Heart left ventricle (tissue), 16 donors: Measurements from ENCODE around the gene DOP1A. TPM values are rescaled to one million over a fixed set of nuclear protein-coding genes. Genes with fewer than 3 reads are reported as not detected.

Source experiments
- ATAC-seq, 4 donors: fragments of 200-7000 bp; cut with Tn5 transposase; one replicate each; pipeline ENCODE4 v1.9.1; 2020 to 2022; ENCODE audit warnings: moderate library complexity in 4 of 4, mild to moderate bottlenecking in 3 of 4, moderate number of reproducible peaks in 1 of 4
- DNase-seq, 5 donors: peaks; one replicate each; pipeline ENCODE4 v3.0.0-alpha.2; 2020
- H3K27ac ChIP-seq, 12 donors: fragments of 200-600 bp; sonication (generic) in 4 of 12; one replicate each; pipeline versions ENCODE4 v1.5.0 to v1.8.0; 2016 to 2022; ENCODE audit warnings: mild to moderate bottlenecking in 2 of 12
- H3K27me3 ChIP-seq, 9 donors: fragments of 200-600 bp; sonication (generic) in 2 of 9; one replicate each; pipeline versions ENCODE4 v1.5.1 to v1.8.0; 2016 to 2022; ENCODE audit warnings: mild to moderate bottlenecking in 3 of 9
- H3K36me3 ChIP-seq, 9 donors: fragments of 200-600 bp; sonication (generic) in 2 of 9; one replicate each; pipeline versions ENCODE4 v1.5.0 to v1.8.0; 2018 to 2022; ENCODE audit warnings: mild to moderate bottlenecking in 2 of 9
- H3K4me1 ChIP-seq, 12 donors: fragments of 200-600 bp; sonication (generic) in 4 of 12; one replicate each; pipeline versions ENCODE4 v1.5.0 to v1.8.0; 2016 to 2022; ENCODE audit warnings: mild to moderate bottlenecking in 3 of 12
- H3K4me3 ChIP-seq, 12 donors: fragments of 200-600 bp; sonication (generic) in 4 of 12; one replicate each; pipeline versions ENCODE4 v1.5.0 to v1.8.0; 2017 to 2022; ENCODE audit warnings: mild to moderate bottlenecking in 9 of 12, moderate library complexity in 4 of 12
- H3K9me3 ChIP-seq, 12 donors: fragments of 200-600 bp; sonication (generic) in 4 of 12; one replicate each; pipeline versions ENCODE4 v1.5.0 to v1.8.0; 2016 to 2022; ENCODE audit warnings: mild to moderate bottlenecking in 1 of 12
- POLR2A ChIP-seq, 2 donors: fragments of 450-650 bp; IDR thresholded peaks; one replicate each; pipeline ENCODE4 v1.6.1; 2017; ENCODE audit warnings: antibody characterized with exemption in 2 of 2, mild to moderate bottlenecking in 2 of 2, moderate library complexity in 2 of 2
- WGBS, 4 donors: extraction: QIAGEN DNeasy Blood & Tissue Kit in 2 of 4; methylation state at CpG; one replicate each; pipeline versions ENCODE4 v1.1.5 to v1.1.7; 2013 to 2018; 5-methylcytosine and 5-hydroxymethylcytosine counted together
- intact Hi-C, 10 donors: fragments of 100-400 bp; cut with DNase I; formaldehyde crosslinking; loops; one replicate each; pipeline versions ENCODE4 v1.11.1 to v1.14.2; 2022
- polyA plus RNA-seq, 2 donors: library from polyadenylated mRNA; stranded (reverse); fragments of 200-250 nt; gene quantifications; one replicate each; pipeline ENCODE4 v1.2.3, GENCODE V29; 2013
- total RNA-seq, 9 donors: library from RNA; depleted of rRNA in 2 of 9; stranded (reverse); fragments of >200 nt in 2 of 9; fragmentation: NEBNext Ultra II Directional in 3 of 9; extraction: Animal tissue kit (Norgen Biotek cat#: 25700) in 3 of 9; gene quantifications; one replicate each; pipeline versions ENCODE4 v1.1.0 to v1.2.4, GENCODE V29; 2016 to 2023
- TF ChIP-seq, protein P1 (sequence below), 12 donors: fragments of 200-600 bp; sonication (generic) in 4 of 12; IDR thresholded peaks; one replicate each; pipeline versions ENCODE4 v1.5.0 to v1.8.0; 2018 to 2022; ENCODE audit warnings: antibody characterized with exemption in 12 of 12, mild to moderate bottlenecking in 5 of 12
- donor health status: ischemic (EF 13 %, LVEDD 7.1; RV severe dilation, severe dysfunction).
- donor health status: healthy with polysubstance abuse.
- donor health status: DM: no; HTN: yes; CAD: no.
- donor health status: DM: no; HTN: no; CAD: no.
- donor health status: ischemic (EF 25% LVEDD 6.9; RV normal size, moderate dysfunction).
- donor health status: ischemic (EF 25% LVEDD 5.7; RV mildly dilated, moderate dysfunction).
- donor health status: healthy.
- donor health status: DM: yes; HTN: yes; CAD: no.
- donor health status: ischemic (EF 35%, LVEDD 5.7; RV mildly dilated, moderate dysfunction).
- donor health status: nonischemic (EF 11% LVEDD 7.7; RV severe dilation, severe dysfunction).
- donor health status: DM: yes; HTN: yes; CAD: no.
- donor health status: PGD.
- donor health status: ischemic (EF 29% LVEDD 5.4; RV normal size, mild dysfunction).
- donor health status: nonischemic (EF 23%, LVEDD 6.1; RV moderate dilation, normal function).

DOP1A gene
- total and polyA plus RNA-seq, 11 donors, result 5.0 to 25.7 (median 22.6) TPM

DNA sequence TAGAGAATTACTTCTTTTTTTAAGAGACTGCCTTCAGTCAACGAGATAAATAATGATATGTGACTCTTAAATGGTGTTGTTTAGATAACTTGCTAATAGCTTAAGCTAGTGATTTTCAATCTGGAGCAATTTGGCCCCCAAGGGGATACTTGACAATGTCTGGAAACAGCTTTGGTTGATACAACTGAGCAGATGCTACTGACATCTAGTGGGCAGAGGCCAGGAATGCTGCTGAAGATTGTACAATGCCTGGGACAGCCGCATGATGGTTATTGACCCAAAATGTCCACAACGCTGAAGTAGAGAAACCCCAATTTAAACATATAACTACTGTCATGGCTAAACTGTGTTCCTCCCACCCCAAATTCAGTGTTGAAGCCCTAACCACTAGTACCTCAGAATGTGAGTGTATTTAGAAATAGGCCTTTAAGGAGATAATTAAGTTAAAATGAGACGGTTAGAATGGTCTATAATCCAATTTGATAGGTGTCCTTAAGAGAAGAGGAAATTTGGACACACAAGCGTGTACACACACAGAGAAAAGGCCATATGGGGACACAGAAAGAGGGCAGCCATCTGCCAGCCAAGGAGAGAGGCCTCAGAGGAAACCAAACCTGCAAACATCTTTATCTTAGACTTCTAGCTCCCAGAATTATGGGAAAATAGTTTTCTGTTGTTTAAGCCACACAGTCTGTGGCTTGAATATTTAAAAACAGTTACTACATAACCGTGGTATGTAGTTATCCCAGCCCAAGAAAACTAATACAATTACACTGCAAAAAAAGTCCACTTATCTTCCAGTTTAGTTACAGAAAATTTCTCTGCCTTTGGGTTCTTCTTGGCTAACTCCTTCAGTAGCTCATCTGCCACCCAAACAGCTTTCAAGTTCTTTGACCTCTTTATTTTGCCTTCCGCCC is 147.9 kb downstream of the DOP1A start:
- DNase-seq, result peak; percentile 33 to 64 (median 62)
- Histone ChIP-seq H3K27me3 (no peaks in the 10 kb centered on the region), H3K4me1 (peaks cover 0 to 10% (median 0%) of the 10 kb centered on the region in 12 donors), H3K4me3 (no peak overlapping the region), H3K9me3 (no peaks in the 10 kb centered on the region), H3K36me3 (peaks cover 0 to 12% (median 0%) of the 10 kb centered on the region in 9 donors), H3K27ac (no peak overlapping the region)
- peak; percentile 58 to 96 (median 93) for ATAC-seq
- TF ChIP-seq, protein P1, sequence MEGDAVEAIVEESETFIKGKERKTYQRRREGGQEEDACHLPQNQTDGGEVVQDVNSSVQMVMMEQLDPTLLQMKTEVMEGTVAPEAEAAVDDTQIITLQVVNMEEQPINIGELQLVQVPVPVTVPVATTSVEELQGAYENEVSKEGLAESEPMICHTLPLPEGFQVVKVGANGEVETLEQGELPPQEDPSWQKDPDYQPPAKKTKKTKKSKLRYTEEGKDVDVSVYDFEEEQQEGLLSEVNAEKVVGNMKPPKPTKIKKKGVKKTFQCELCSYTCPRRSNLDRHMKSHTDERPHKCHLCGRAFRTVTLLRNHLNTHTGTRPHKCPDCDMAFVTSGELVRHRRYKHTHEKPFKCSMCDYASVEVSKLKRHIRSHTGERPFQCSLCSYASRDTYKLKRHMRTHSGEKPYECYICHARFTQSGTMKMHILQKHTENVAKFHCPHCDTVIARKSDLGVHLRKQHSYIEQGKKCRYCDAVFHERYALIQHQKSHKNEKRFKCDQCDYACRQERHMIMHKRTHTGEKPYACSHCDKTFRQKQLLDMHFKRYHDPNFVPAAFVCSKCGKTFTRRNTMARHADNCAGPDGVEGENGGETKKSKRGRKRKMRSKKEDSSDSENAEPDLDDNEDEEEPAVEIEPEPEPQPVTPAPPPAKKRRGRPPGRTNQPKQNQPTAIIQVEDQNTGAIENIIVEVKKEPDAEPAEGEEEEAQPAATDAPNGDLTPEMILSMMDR (IDR thresholded peaks at IDR 0.05), result peak; percentile 51 to 88 (median 78)
- no peak for TF ChIP-seq POLR2A (IDR thresholded peaks at IDR 0.05)
- 29 to 30% (median 30%) methylated on average over 7 of the region's 7 CpGs for WGBS, 4 donors
- intact Hi-C loops, result loop anchor here in 8 of 10 donors (1.0 to 10.0 kb wide), 5 partner anchors 148 to 963 kb away; partner anchors contain the start of genes DOP1A (in 8 of the 8) and UBE3D (in 3 of the 8)

DNA sequence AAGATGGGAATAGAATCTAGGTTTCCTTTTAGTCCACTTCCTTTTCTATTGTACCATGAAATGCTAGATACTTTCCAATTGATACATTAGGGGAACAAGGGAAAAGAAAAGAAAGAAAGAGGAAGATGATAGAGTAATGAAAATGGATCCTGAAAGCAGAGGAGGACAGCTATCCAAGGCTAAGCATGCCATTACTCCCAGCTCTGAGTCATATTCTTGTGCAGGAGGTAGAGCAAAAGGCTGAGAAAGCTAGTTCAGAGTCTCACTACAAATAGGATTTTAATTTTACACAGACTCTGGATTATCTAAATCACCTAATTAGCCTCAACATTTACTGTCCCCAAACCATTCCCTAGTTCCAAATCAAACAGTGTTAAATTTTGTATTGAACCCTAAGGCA is 149.3 kb downstream of the DOP1A start:
- TF ChIP-seq, protein P1 (IDR thresholded peaks at IDR 0.05), result no peak
- TF ChIP-seq POLR2A (IDR thresholded peaks at IDR 0.05), result no peak
- intact Hi-C loops, result loop anchor here in 5 of 10 donors (2.0 to 10.0 kb wide), 4 partner anchors 150 to 965 kb away; partner anchors contain the start of genes DOP1A (in 4 of the 5) and UBE3D (in 3 of the 5)
- Histone ChIP-seq H3K27me3 (no peaks in the 10 kb centered on the region), H3K4me1 (peaks cover 0 to 10% (median 0%) of the 10 kb centered on the region in 12 donors), H3K4me3 (no peak overlapping the region), H3K27ac (no peak overlapping the region), H3K36me3 (peaks cover 0 to 6% (median 0%) of the 10 kb centered on the region in 9 donors), H3K9me3 (no peaks in the 10 kb centered on the region)
- no peak for ATAC-seq
- DNase-seq, result no peak

Other genes with a start within 250 kb of the DOP1A start
- gene UBE3D, start 1.8 kb upstream of the DOP1A start, total RNA-seq, result 1 to 10 TPM; 2.0 to 5.3 (median 2.7) TPM
- gene UBE3D, start 1.8 kb upstream of the DOP1A start, polyA plus RNA-seq, result 1 to 10 TPM; 2.9 to 3.5 TPM
- gene PGM3, start 125.6 kb downstream of the DOP1A start, total RNA-seq, result 10 to 100 TPM in 7 of 9 donors, 1 to 10 TPM in 2; 7.3 to 25.1 (median 15.8) TPM
- gene PGM3, start 125.6 kb downstream of the DOP1A start, polyA plus RNA-seq, result 10 to 100 TPM in 1 of 2 donors, 1 to 10 TPM in 1; 3.8 to 18.7 TPM
- 1 to 10 TPM; 1.6 to 4.8 (median 3.4) TPM for gene RWDD2A, start 125.7 kb downstream of the DOP1A start, total RNA-seq
- 1 to 10 TPM; 1.3 to 2.2 TPM for gene RWDD2A, start 125.7 kb downstream of the DOP1A start, polyA plus RNA-seq